Measurements from ENCODE around the gene CLSTN3. TPM values are rescaled to one million over a fixed set of nuclear protein-coding genes. Genes with fewer than 3 reads are reported as not detected.

The CLSTN3 gene
- total and polyA plus RNA-seq, 2 of the 13 experiments (the other 11 are each of a cell fraction or from before 2014, with no cell fraction given), result 26.2 to 94.1 TPM

DNA sequence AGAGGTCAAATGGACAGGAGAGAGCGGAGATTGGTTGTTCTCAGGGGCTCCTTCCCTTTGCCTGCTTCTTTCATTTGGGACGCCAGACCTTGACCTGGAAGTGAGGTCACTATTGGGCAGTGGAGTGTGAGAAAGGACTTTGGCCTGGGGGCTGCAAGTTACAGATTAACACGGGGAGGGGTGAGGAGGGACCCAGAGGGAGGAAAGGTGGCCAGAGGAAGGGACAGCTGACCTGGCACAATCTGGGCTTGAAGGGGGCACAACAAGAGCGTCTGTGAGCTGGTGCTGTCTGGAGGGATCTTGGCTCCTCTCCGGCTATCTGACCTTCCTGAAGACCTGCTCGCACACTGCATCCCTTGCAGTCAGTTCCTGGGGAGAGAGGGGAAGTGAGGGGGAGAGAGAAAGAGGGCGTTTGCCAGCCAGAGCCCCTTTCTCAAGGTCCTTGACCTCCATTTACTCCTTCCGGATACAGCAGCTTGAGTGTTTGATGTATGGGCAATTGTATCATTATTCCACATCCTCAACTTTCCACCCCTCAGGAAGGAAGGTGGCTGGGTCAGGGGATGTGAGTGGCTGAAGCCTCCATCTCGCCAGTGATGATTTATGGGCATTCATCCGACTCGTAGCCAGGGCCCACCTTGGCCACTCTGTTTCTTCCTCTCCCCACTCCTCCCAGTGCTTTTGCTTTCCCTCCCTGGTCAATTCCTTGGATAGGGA lies 6.2 kb upstream of the CLSTN3 start (continued):
- TF ChIP-seq ZNF878 (CRISPR knock-in tag; IDR thresholded peaks at IDR 0.05), result 0 out of 2 replicates have a peak, but pooled peaks have one; percentile 16
- TF ChIP-seq SP4 (CRISPR knock-in tag; IDR thresholded peaks at IDR 0.05), result peak; percentile 43; the same call in 1 of the 2 replicates
- no peak for TF ChIP-seq ZKSCAN5 (CRISPR knock-in tag; IDR thresholded peaks at IDR 0.05)
- no peak for TF ChIP-seq RARG (CRISPR knock-in tag; IDR thresholded peaks at IDR 0.05; ENCODE audit: low read depth)
- TF ChIP-seq PHB2 (IDR thresholded peaks at IDR 0.05; ENCODE audit: partially characterized antibody), result no peak
- peak; percentile 77; the same call in 1 of the 2 replicates for TF ChIP-seq PHF21A (CRISPR knock-in tag; IDR thresholded peaks at IDR 0.05)
- TF ChIP-seq HNRNPH1 (optimal IDR thresholded peaks at IDR 0.05; ENCODE audit: low read depth, low read length), result no peak
- TF ChIP-seq NR2F6 (IDR thresholded peaks at IDR 0.05), result peak; percentile 96
- peak; percentile 99 for TF ChIP-seq NR2F6 (CRISPR knock-in tag; IDR thresholded peaks at IDR 0.05)
- no peak for TF ChIP-seq HDAC6 (IDR thresholded peaks at IDR 0.05; ENCODE audit: low read depth, low read length)
- TF ChIP-seq MEIS1 (CRISPR knock-in tag; IDR thresholded peaks at IDR 0.05; ENCODE audit: borderline replicate concordance), result no peak
- TF ChIP-seq, protein P1, sequence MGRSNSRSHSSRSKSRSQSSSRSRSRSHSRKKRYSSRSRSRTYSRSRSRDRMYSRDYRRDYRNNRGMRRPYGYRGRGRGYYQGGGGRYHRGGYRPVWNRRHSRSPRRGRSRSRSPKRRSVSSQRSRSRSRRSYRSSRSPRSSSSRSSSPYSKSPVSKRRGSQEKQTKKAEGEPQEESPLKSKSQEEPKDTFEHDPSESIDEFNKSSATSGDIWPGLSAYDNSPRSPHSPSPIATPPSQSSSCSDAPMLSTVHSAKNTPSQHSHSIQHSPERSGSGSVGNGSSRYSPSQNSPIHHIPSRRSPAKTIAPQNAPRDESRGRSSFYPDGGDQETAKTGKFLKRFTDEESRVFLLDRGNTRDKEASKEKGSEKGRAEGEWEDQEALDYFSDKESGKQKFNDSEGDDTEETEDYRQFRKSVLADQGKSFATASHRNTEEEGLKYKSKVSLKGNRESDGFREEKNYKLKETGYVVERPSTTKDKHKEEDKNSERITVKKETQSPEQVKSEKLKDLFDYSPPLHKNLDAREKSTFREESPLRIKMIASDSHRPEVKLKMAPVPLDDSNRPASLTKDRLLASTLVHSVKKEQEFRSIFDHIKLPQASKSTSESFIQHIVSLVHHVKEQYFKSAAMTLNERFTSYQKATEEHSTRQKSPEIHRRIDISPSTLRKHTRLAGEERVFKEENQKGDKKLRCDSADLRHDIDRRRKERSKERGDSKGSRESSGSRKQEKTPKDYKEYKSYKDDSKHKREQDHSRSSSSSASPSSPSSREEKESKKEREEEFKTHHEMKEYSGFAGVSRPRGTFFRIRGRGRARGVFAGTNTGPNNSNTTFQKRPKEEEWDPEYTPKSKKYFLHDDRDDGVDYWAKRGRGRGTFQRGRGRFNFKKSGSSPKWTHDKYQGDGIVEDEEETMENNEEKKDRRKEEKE (IDR thresholded peaks at IDR 0.05), result no peak
- 0 out of 2 replicates have a peak, but pooled peaks have one; percentile 27 for TF ChIP-seq ZFP37 (CRISPR knock-in tag; IDR thresholded peaks at IDR 0.05; ENCODE audit: borderline replicate concordance)
- TF ChIP-seq HDAC2 (CRISPR knock-in tag; IDR thresholded peaks at IDR 0.05), result peak; percentile 71; the same call in 1 of the 2 replicates
- no peak for TF ChIP-seq ZNF800 (CRISPR knock-in tag; IDR thresholded peaks at IDR 0.05)
- peak; percentile 81 for TF ChIP-seq CREM (IDR thresholded peaks at IDR 0.05)
- no peak for TF ChIP-seq CREM (CRISPR knock-in tag; IDR thresholded peaks at IDR 0.05)
- no peak for TF ChIP-seq ZNF83 (CRISPR knock-in tag; IDR thresholded peaks at IDR 0.05; ENCODE audit: borderline replicate concordance)
- TF ChIP-seq, protein P2, sequence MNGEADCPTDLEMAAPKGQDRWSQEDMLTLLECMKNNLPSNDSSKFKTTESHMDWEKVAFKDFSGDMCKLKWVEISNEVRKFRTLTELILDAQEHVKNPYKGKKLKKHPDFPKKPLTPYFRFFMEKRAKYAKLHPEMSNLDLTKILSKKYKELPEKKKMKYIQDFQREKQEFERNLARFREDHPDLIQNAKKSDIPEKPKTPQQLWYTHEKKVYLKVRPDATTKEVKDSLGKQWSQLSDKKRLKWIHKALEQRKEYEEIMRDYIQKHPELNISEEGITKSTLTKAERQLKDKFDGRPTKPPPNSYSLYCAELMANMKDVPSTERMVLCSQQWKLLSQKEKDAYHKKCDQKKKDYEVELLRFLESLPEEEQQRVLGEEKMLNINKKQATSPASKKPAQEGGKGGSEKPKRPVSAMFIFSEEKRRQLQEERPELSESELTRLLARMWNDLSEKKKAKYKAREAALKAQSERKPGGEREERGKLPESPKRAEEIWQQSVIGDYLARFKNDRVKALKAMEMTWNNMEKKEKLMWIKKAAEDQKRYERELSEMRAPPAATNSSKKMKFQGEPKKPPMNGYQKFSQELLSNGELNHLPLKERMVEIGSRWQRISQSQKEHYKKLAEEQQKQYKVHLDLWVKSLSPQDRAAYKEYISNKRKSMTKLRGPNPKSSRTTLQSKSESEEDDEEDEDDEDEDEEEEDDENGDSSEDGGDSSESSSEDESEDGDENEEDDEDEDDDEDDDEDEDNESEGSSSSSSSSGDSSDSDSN (CRISPR knock-in tag; IDR thresholded peaks at IDR 0.05), result 0 out of 2 replicates have a peak, but pooled peaks have one; percentile 8

All from HepG2 (cell line).